ENCODE data around the gene GDA. TPM values are rescaled to one million over a fixed set of nuclear protein-coding genes. Genes with fewer than 3 reads are reported as not detected.
A peak's percentile ranks its signal among the peaks of the same experiment; 100 is the strongest.

GDA gene
- total RNA-seq, 1 experiment from 2014 or later = 49.4 TPM

DNA sequence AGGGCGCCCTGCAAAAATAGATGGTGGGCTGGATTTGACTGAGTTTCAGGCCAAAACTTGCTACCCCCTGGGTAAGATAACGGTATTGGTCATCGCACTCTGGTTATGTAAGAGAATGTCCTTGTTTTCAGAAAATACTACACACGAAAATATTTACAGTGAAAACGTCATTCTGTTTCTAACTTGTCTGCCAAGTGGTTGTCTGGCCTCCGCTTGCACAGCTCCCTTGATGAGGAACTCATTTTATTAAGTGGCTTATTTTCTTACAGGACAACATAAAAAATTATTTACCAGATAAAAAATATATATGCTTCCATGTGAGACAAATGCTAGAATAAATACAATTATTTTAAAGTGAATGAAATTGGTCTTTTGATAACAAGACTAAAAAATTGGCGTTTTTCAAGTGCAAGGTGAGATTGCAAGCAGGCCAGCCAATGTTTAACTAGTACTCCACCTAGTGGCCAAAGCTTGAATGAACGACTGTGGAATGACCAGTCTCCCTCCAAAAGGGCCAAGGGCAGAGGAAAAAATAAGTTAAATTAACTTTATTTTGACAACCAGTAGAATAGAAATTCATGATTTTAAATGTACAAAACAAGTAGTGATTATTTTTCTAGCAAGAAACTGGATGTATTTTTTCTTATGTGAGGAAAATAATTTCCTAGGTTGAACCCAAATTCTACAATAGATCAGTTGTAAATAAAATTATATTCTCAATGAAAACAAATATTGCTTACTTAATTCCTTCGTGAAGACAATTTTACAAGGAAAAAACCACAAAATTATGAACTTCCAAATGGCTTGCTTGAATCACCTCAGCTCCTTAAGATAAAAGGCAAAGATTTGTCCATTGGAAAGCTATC lies 122.6 kb downstream of the GDA start:
- no peak overlapping the region for H3K4me2 ChIP-seq (ENCODE audit: low read length)
- no peaks in the 10 kb centered on the region for H3K9me2 ChIP-seq (ENCODE audit: insufficient read depth)
- H3K9me3 ChIP-seq (ENCODE audit: control insufficient read depth in 1 of 2, insufficient read depth in 1 of 2, low read depth in 1 of 2, low read length in 2 of 2) = no peaks in the 10 kb centered on the region
- peak; percentile 47 for DNase-seq (ENCODE audit: low read depth, low spot score)
- RAD21 ChIA-PET (ENCODE audit: low non-redundant PET in 1 of 2, low total read pairs in 2 of 2, uncharacterized antibody in 2 of 2, unreplicated experiment in 2 of 2) = interaction anchor here (1.8 to 2.9 kb wide), 2 partner anchors 232 to 233 kb away, joined by 13 to 18 read pairs; no protein-coding TSS in a partner anchor
- no peaks in the 10 kb centered on the region for H3K36me3 ChIP-seq (ENCODE audit: control insufficient read depth in 1 of 2, insufficient read depth in 2 of 2, low read length in 2 of 2)
- no peaks in the 10 kb centered on the region for H3K27me3 ChIP-seq (ENCODE audit: insufficient read depth, low read length)
- no peak overlapping the region for H3K27ac ChIP-seq (ENCODE audit: low read depth, low read length)
- TF ChIP-seq RAD21 (IDR thresholded peaks at IDR 0.05; ENCODE audit: low read depth) = peak; percentile 91
- TF ChIP-seq SP1 (IDR thresholded peaks at IDR 0.05; ENCODE audit: low read depth) = no peak
- TF ChIP-seq, protein P1, sequence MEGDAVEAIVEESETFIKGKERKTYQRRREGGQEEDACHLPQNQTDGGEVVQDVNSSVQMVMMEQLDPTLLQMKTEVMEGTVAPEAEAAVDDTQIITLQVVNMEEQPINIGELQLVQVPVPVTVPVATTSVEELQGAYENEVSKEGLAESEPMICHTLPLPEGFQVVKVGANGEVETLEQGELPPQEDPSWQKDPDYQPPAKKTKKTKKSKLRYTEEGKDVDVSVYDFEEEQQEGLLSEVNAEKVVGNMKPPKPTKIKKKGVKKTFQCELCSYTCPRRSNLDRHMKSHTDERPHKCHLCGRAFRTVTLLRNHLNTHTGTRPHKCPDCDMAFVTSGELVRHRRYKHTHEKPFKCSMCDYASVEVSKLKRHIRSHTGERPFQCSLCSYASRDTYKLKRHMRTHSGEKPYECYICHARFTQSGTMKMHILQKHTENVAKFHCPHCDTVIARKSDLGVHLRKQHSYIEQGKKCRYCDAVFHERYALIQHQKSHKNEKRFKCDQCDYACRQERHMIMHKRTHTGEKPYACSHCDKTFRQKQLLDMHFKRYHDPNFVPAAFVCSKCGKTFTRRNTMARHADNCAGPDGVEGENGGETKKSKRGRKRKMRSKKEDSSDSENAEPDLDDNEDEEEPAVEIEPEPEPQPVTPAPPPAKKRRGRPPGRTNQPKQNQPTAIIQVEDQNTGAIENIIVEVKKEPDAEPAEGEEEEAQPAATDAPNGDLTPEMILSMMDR (IDR thresholded peaks at IDR 0.05 in 2 of 3, conservative IDR thresholded peaks at IDR 0.05 in 1 of 3; ENCODE audit: borderline replicate concordance in 1 of 3, insufficient read depth in 1 of 3, low read depth in 2 of 3, low read length in 2 of 3) = peak; percentile 75 to 90 (median 85)
- TF ChIP-seq ZNF274 (IDR thresholded peaks at IDR 0.05; ENCODE audit: low read depth, low read length) = no peak
- H3K4me1 ChIP-seq (ENCODE audit: control insufficient read depth in 1 of 2, insufficient read depth in 2 of 2, low read length in 2 of 2) = no peaks in the 10 kb centered on the region
- H2AFZ ChIP-seq (ENCODE audit: low read depth, low read length, poor library complexity, severe bottlenecking) = peak overlapping the region; percentile 88
- no peak overlapping the region for H3K4me3 ChIP-seq (replicated peaks in 1 of 2; ENCODE audit: low read depth in 1 of 2, low read length in 2 of 2)
- intact Hi-C loops (cut with micrococcal nuclease) = loop anchor here (1.0 to 5.0 kb wide), 4 partner anchors 50 to 465 kb away; no protein-coding TSS in a partner anchor
- ATAC-seq = peak; percentile 90
- no peak overlapping the region for H3K9ac ChIP-seq (ENCODE audit: low read length)
- no peaks in the 10 kb centered on the region for H4K20me1 ChIP-seq (ENCODE audit: insufficient read depth)
- CTCF ChIA-PET = interaction anchor here (0.6 to 3.7 kb wide), 24 partner anchors 9 to 1632 kb away, joined by 3 to 84 read pairs (median 3); no protein-coding TSS in a partner anchor
- no peaks in the 10 kb centered on the region for H3K79me2 ChIP-seq (ENCODE audit: insufficient read depth, low read length)
- no TSS peak for BruUV-seq (replicated peaks)
- POLR2A ChIA-PET = interaction anchor here (1.9 kb wide), 1 partner anchor 233 kb away, joined by 6 read pairs; no protein-coding TSS in a partner anchor

DNA sequence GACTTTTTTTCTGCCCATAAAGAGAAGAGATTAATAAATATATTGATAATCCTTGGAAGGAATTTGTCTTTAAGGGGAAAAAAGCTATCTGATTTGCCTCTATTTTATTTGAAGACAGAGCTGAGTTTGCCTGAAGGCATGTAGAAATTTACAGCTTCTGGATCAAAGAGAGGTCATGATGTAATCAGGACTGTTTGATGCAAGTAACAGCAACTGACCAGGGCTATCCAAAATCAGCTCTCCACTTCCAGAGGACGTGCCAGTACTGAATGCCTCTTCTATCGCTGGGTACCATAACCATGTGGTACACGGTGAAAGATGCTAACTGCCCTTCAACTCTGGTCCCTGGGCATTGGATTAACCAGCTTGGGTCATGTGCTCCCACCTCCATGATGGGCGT lies 125.2 kb downstream of the GDA start:
- Histone ChIP-seq H3K9me2 (ENCODE audit: insufficient read depth) (no peaks in the 10 kb centered on the region), H4K20me1 (ENCODE audit: insufficient read depth) (no peaks in the 10 kb centered on the region), H3K9me3 (ENCODE audit: control insufficient read depth in 1 of 2, insufficient read depth in 1 of 2, low read depth in 1 of 2, low read length in 2 of 2) (no peaks in the 10 kb centered on the region), H3K4me3 (replicated peaks in 1 of 2; ENCODE audit: low read depth in 1 of 2, low read length in 2 of 2) (no peak overlapping the region), H3K27ac (ENCODE audit: low read depth, low read length) (no peak overlapping the region), H3K36me3 (ENCODE audit: control insufficient read depth in 1 of 2, insufficient read depth in 2 of 2, low read length in 2 of 2) (no peaks in the 10 kb centered on the region), H3K79me2 (ENCODE audit: insufficient read depth, low read length) (no peaks in the 10 kb centered on the region), H3K9ac (ENCODE audit: low read length) (no peak overlapping the region), H3K27me3 (ENCODE audit: insufficient read depth, low read length) (no peaks in the 10 kb centered on the region), H3K4me2 (ENCODE audit: low read length) (no peak overlapping the region), H2AFZ (ENCODE audit: low read depth, low read length, poor library complexity, severe bottlenecking) (no peak overlapping the region), H3K4me1 (ENCODE audit: control insufficient read depth in 1 of 2, insufficient read depth in 2 of 2, low read length in 2 of 2) (no peaks in the 10 kb centered on the region)
- TF ChIP-seq CBX3 (IDR thresholded peaks at IDR 0.05; ENCODE audit: low read depth) = no peak
- no peak for TF ChIP-seq POLR2A (IDR thresholded peaks at IDR 0.05; ENCODE audit: borderline replicate concordance, extremely low read depth, insufficient read depth, insufficient read length)
- TF ChIP-seq ELF1 (IDR thresholded peaks at IDR 0.05; ENCODE audit: borderline replicate concordance, low read depth) = no peak
- no peak for TF ChIP-seq CEBPB (IDR thresholded peaks at IDR 0.05; ENCODE audit: low read depth)
- TF ChIP-seq MAX (IDR thresholded peaks at IDR 0.05) = no peak
- no peak for TF ChIP-seq POLR2AphosphoS5 (IDR thresholded peaks at IDR 0.05; ENCODE audit: low read depth, low read length)
- TF ChIP-seq YY1 (IDR thresholded peaks at IDR 0.05; ENCODE audit: extremely low read depth, insufficient replicate concordance, low read depth, low read length) = no peak
- TF ChIP-seq, protein P2, sequence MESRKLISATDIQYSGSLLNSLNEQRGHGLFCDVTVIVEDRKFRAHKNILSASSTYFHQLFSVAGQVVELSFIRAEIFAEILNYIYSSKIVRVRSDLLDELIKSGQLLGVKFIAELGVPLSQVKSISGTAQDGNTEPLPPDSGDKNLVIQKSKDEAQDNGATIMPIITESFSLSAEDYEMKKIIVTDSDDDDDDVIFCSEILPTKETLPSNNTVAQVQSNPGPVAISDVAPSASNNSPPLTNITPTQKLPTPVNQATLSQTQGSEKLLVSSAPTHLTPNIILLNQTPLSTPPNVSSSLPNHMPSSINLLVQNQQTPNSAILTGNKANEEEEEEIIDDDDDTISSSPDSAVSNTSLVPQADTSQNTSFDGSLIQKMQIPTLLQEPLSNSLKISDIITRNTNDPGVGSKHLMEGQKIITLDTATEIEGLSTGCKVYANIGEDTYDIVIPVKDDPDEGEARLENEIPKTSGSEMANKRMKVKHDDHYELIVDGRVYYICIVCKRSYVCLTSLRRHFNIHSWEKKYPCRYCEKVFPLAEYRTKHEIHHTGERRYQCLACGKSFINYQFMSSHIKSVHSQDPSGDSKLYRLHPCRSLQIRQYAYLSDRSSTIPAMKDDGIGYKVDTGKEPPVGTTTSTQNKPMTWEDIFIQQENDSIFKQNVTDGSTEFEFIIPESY (IDR thresholded peaks at IDR 0.05; ENCODE audit: extremely low read depth, insufficient replicate concordance, low read length) = no peak
- no peak for TF ChIP-seq ZFX (IDR thresholded peaks at IDR 0.05)
- ATAC-seq (no peak), DNase-seq (ENCODE audit: low read depth, low spot score) (no peak)
- ChIA-PET CTCF (interaction anchor here (0.7 to 1.3 kb wide), 2 partner anchors 235 to 548 kb away, joined by 3 to 8 read pairs; no protein-coding TSS in a partner anchor), RAD21 (ENCODE audit: low non-redundant PET in 1 of 2, low total read pairs in 2 of 2, uncharacterized antibody in 2 of 2, unreplicated experiment in 2 of 2) (no interaction called here), POLR2A (no interaction called here)
- BruUV-seq (replicated peaks) = no TSS peak
- intact Hi-C loops (cut with micrococcal nuclease) = loop anchor here (5.0 kb wide), 2 partner anchors 52 to 72 kb away; no protein-coding TSS in a partner anchor
